ENCODE results near the gene CRYBG2.

- TF ChIP-seq CTCF (IDR thresholded peaks at IDR 0.05) (no peak), REST (IDR thresholded peaks at IDR 0.05; ENCODE audit: insufficient read depth in 1 of 2, low read depth in 2 of 2, low read length in 1 of 2) (no peak), POLR2AphosphoS5 (IDR thresholded peaks at IDR 0.05; ENCODE audit: low read depth, low read length) (no peak), TCF7L2 (IDR thresholded peaks at IDR 0.05; ENCODE audit: low read depth, low read length) (no peak), SIN3A (IDR thresholded peaks at IDR 0.05; ENCODE audit: borderline replicate concordance, insufficient read depth, low read depth, low read length) (no peak)
Measured at GRCh38 chr1:26373789-26374188, 19.9 kb upstream of the CRYBG2 start.

Measured in Panc1 (cell line).